Endodermal cell (in vitro differentiated cells): ENCODE results near the gene HMCN2. TPM values are rescaled to one million over a fixed set of nuclear protein-coding genes. Genes with fewer than 3 reads are reported as not detected.

Experiments used
- DNase-seq: peaks from one replicate; pipeline ENCODE4 v3.0.0-alpha.2; 2017
- H3K27ac ChIP-seq: 2 replicates; pipeline ENCODE4 v1.5.1; 2013; ENCODE audit warnings: mild to moderate bottlenecking, low read depth, low read length, moderate library complexity
- H3K27me3 ChIP-seq: 2 replicates; pipeline ENCODE4 v1.6.1; 2013; ENCODE audit warnings: mild to moderate bottlenecking, low read length, moderate library complexity; ENCODE audit not compliant: insufficient read depth, control insufficient read depth, poor library complexity, severe bottlenecking
- H3K36me3 ChIP-seq: 2 replicates; pipeline ENCODE4 v1.7.0; 2013; ENCODE audit warnings: mild to moderate bottlenecking, low read length, moderate library complexity; ENCODE audit not compliant: control insufficient read depth, insufficient read depth
- H3K4me1 ChIP-seq: one replicate; pipeline ENCODE4 v1.7.0; 2013; ENCODE audit warnings: low read length; ENCODE audit not compliant: control insufficient read depth, insufficient read depth
- H3K4me3 ChIP-seq: 2 replicates; pipeline ENCODE4 v1.5.1; 2013; ENCODE audit warnings: mild to moderate bottlenecking, low read length, moderate library complexity
- H3K9ac ChIP-seq: 2 replicates; pipeline ENCODE4 v1.6.1; 2013; ENCODE audit warnings: mild to moderate bottlenecking, low read length, moderate library complexity; ENCODE audit not compliant: poor library complexity, severe bottlenecking; ENCODE audit errors: extremely low read depth
- H3K9me3 ChIP-seq: 2 replicates; pipeline ENCODE4 v1.6.1; 2013; ENCODE audit warnings: mild to moderate bottlenecking, low read length, moderate library complexity; ENCODE audit not compliant: control insufficient read depth
- H3K27ac Mint-ChIP-seq: 2 replicates; pipeline ENCODE4 v1.8.0; 2020; ENCODE audit warnings: mixed read lengths
- H3K27me3 Mint-ChIP-seq: 2 replicates; pipeline ENCODE4 v1.8.0; 2021; ENCODE audit warnings: mild to moderate bottlenecking, mixed read lengths; ENCODE audit not compliant: insufficient read depth
- H3K36me3 Mint-ChIP-seq: 2 replicates; pipeline ENCODE4 v1.8.0; 2020; ENCODE audit warnings: low read depth, mixed read lengths
- H3K4me1 Mint-ChIP-seq: 2 replicates; pipeline ENCODE4 v1.8.0; 2020; ENCODE audit warnings: mixed read lengths
- H3K4me3 Mint-ChIP-seq: 2 replicates; pipeline ENCODE4 v1.8.0; 2020; ENCODE audit warnings: mild to moderate bottlenecking, moderate library complexity, mixed read lengths
- H3K9me3 Mint-ChIP-seq: 2 replicates; pipeline ENCODE4 v1.8.0; 2020; ENCODE audit warnings: mild to moderate bottlenecking, mixed read lengths
- WGBS, 2 experiments: methylation state at CpG; one replicate each; pipeline versions ENCODE4 v1.1.5 to v1.1.7; 2013; ENCODE audit warnings: missing lambda C conversion rate in 2 of 2, mixed read lengths in 1 of 2; ENCODE audit not compliant: insufficient coverage in 1 of 2, insufficient read length in 1 of 2; 5-methylcytosine and 5-hydroxymethylcytosine counted together
- total RNA-seq, 2 donors: library from RNA; stranded (reverse); fragmentation: NEBNext Ultra II Directional in 1 of 2; extraction: Animal tissue kit (Norgen Biotek cat#: 25700) in 1 of 2; gene quantifications; 2 replicates in 1 of 2; 3 replicates in 1 of 2; pipeline ENCODE4 v1.2.1, GENCODE V29; 2021
- TF ChIP-seq, protein P1 (sequence below): fragments of 200-600 bp; sonication (generic); conservative IDR thresholded peaks from 2 replicates; pipeline ENCODE4 v1.5.0; 2021; ENCODE audit warnings: antibody characterized with exemption, mild to moderate bottlenecking

The HMCN2 gene
- total RNA-seq, 2 donors from 2014 or later, result 3.3 to 3.9 TPM

DNA sequence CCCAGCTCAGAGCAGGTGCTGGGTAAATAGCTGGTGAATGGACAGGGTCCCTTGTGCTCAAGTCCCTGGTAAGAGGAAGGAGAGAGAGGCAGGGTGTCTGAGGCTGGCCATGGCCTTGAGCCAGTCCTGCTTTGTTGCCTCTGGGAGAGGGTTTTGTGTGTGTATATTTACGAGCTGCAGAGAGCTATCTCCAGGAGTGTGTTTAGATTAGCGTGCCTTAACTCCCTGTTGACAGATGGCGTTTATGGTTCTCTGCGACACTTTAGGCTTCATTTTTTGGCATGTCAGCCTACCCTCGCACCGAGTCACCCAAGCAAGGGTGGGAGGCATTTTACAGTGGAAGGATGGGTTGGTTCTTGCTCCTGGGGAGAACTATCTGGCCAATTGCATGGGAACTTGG lies 22.2 kb downstream of the HMCN2 start:
- H3K27me3 Mint-ChIP-seq, result no peaks in the 10 kb centered on the region
- Histone ChIP-seq H3K27ac (no peak overlapping the region), H3K27me3 (no peaks in the 10 kb centered on the region), H3K9me3 (no peaks in the 10 kb centered on the region), H3K36me3 (no peaks in the 10 kb centered on the region), H3K9ac (no peak overlapping the region), H3K4me1 (no peaks in the 10 kb centered on the region), H3K4me3 (no peak overlapping the region)
- TF ChIP-seq, protein P1, sequence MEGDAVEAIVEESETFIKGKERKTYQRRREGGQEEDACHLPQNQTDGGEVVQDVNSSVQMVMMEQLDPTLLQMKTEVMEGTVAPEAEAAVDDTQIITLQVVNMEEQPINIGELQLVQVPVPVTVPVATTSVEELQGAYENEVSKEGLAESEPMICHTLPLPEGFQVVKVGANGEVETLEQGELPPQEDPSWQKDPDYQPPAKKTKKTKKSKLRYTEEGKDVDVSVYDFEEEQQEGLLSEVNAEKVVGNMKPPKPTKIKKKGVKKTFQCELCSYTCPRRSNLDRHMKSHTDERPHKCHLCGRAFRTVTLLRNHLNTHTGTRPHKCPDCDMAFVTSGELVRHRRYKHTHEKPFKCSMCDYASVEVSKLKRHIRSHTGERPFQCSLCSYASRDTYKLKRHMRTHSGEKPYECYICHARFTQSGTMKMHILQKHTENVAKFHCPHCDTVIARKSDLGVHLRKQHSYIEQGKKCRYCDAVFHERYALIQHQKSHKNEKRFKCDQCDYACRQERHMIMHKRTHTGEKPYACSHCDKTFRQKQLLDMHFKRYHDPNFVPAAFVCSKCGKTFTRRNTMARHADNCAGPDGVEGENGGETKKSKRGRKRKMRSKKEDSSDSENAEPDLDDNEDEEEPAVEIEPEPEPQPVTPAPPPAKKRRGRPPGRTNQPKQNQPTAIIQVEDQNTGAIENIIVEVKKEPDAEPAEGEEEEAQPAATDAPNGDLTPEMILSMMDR, result no peak
- H3K9me3 Mint-ChIP-seq, result no peaks in the 10 kb centered on the region
- H3K4me3 Mint-ChIP-seq, result no peak overlapping the region
- H3K27ac Mint-ChIP-seq, result no peak overlapping the region
- no peaks in the 10 kb centered on the region for H3K36me3 Mint-ChIP-seq
- peaks cover 6% of the 10 kb centered on the region for H3K4me1 Mint-ChIP-seq
- DNase-seq, result peak; percentile 27
- WGBS, 2 experiments, result 91 to 97% methylated on average over 6 of the region's 6 CpGs

DNA sequence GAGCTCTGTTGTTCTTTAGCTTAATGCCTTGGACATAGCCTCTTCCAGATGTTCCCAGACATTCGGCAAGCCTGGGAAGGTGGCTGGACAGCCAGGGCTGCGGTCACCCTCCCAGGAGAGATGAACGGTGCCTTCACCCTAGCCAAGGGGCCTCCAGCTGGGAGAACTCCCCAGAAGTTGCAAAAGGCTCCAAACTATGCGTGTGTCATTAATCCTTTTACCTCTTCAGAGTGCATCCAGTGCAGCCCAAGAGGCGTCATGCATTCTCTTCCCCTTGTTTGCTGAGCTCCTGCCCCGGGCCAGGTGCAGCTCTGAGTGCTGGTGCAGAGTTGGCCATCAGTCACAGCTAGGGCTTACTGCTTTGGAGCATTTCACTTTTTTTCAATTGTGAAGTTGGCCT lies 22.8 kb downstream of the HMCN2 start:
- 88 to 91% methylated on average over 6 of the region's 6 CpGs for WGBS, 2 experiments
- TF ChIP-seq, protein P1, result no peak
- peaks cover 6% of the 10 kb centered on the region for H3K4me1 Mint-ChIP-seq
- H3K9me3 Mint-ChIP-seq, result no peaks in the 10 kb centered on the region
- Histone ChIP-seq H3K9ac (no peak overlapping the region), H3K9me3 (no peaks in the 10 kb centered on the region), H3K27me3 (no peaks in the 10 kb centered on the region), H3K36me3 (no peaks in the 10 kb centered on the region), H3K4me1 (no peaks in the 10 kb centered on the region), H3K4me3 (no peak overlapping the region), H3K27ac (no peak overlapping the region)
- no peak overlapping the region for H3K4me3 Mint-ChIP-seq
- no peaks in the 10 kb centered on the region for H3K27me3 Mint-ChIP-seq
- H3K36me3 Mint-ChIP-seq, result no peaks in the 10 kb centered on the region
- peak; percentile 43 for DNase-seq
- H3K27ac Mint-ChIP-seq, result no peak overlapping the region

DNA sequence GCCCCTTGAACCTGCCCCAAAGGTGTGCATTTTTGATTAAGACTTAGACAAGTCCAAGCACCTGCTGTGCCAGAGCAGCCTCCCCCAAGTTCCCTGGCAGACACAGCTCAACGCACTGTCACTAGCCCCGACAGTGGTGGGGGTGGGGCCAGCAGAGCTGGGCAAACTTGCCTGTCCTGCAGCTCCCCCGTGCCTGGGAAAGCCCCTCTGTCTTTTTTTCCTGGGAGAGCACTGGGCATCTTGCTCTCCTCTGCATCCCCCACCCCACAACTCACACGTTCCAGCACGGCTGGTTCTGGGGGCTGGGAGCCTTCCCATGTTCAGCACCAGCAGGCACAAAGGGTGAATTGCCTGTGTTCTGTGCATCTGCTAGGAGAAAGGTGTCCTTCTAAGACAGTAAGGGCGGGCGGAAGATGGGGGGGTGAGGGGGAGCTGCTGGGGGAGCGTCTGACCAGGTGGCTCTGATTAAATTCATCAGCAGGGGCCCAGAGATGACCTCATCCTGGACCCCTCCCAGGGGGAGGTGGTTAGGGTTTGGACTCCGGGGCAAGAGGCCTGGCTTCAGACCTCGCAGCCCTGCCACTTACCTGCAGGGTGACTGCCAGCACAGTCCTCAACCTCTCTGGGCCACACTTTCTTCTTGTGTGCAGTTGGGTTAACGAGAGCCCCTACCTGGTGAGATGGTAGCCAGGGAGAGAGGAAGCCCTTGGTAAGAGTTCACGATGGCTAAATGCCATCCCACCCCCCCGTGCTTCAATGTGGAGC lies 23.5 kb downstream of the HMCN2 start:
- WGBS, 2 experiments, result 66 to 100% methylated on average over 4 to 13 of the region's 13 CpGs
- Mint-ChIP-seq H3K4me3 (no peak overlapping the region), H3K27me3 (no peaks in the 10 kb centered on the region)

More for the DNA sequence above, 23.5 kb downstream of the HMCN2 start:
- Histone ChIP-seq H3K9ac (no peak overlapping the region), H3K36me3 (no peaks in the 10 kb centered on the region), H3K9me3 (no peaks in the 10 kb centered on the region), H3K27me3 (no peaks in the 10 kb centered on the region), H3K27ac (no peak overlapping the region), H3K4me1 (no peaks in the 10 kb centered on the region), H3K4me3 (no peak overlapping the region)
- no peak overlapping the region for H3K27ac Mint-ChIP-seq
- DNase-seq, result peak; percentile 55
- peaks cover 6% of the 10 kb centered on the region for H3K4me1 Mint-ChIP-seq
- no peaks in the 10 kb centered on the region for H3K36me3 Mint-ChIP-seq
- H3K9me3 Mint-ChIP-seq, result no peaks in the 10 kb centered on the region
- TF ChIP-seq, protein P1, result no peak
